AG10803 (cell line): Measurements from ENCODE around the gene FAM131C.

Experiments used
- DNase-seq: peaks from one replicate; pipeline ENCODE4 v3.0.0; 2010; ENCODE audit warnings: low read depth
- H3K4me3 ChIP-seq: 2 replicates; pipeline ENCODE4 v1.5.1; 2011; ENCODE audit warnings: mild to moderate bottlenecking, low read length, control low read depth
- TF ChIP-seq, protein P1 (sequence below): conservative IDR thresholded peaks from 2 replicates; pipeline ENCODE4 v1.5.1; 2011; ENCODE audit warnings: mild to moderate bottlenecking, low read length, control low read depth, inconsistent platforms

FAM131C gene

DNA sequence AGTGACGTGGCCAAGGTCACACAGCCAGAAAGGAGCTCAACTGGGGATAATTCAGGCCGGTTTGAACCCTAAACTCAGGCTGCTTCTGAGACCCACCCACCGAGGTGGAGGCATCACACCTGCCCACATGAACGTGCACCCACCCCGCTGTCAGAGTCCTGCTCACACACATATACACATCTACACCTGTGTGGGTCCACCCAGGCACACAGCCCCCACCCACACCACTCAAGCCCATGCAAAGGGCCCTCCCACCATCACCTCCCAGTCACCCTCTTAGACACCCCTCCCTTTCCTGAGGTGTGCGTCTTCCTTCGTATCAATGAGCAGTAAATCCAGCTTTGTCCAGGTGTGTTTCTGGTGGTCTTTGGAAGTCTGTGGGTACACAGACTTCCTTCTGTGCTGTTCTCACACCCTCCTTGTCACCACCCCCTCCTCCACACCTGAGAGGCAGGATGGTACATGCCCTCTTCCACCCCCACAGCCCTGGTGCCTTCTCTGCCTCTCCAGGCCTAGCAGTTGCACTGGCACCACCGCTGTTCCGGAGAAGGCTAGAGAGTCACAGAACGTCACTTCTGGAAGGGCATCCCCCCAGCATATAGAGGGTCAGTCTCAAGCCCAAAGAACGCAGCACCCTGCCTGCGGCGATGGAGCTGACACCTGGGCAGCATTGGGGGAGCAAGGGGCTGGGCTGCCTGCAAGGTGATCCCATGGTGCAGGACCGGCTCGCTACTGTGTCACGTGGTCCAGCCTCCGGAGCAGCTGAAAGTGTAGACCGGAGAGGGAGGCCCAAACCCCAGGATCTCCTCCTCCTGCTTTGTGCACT lies 18.9 kb upstream of the FAM131C start:
- no peak for DNase-seq
- TF ChIP-seq, protein P1, sequence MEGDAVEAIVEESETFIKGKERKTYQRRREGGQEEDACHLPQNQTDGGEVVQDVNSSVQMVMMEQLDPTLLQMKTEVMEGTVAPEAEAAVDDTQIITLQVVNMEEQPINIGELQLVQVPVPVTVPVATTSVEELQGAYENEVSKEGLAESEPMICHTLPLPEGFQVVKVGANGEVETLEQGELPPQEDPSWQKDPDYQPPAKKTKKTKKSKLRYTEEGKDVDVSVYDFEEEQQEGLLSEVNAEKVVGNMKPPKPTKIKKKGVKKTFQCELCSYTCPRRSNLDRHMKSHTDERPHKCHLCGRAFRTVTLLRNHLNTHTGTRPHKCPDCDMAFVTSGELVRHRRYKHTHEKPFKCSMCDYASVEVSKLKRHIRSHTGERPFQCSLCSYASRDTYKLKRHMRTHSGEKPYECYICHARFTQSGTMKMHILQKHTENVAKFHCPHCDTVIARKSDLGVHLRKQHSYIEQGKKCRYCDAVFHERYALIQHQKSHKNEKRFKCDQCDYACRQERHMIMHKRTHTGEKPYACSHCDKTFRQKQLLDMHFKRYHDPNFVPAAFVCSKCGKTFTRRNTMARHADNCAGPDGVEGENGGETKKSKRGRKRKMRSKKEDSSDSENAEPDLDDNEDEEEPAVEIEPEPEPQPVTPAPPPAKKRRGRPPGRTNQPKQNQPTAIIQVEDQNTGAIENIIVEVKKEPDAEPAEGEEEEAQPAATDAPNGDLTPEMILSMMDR, result no peak
- H3K4me3 ChIP-seq, result no peak overlapping the region

DNA sequence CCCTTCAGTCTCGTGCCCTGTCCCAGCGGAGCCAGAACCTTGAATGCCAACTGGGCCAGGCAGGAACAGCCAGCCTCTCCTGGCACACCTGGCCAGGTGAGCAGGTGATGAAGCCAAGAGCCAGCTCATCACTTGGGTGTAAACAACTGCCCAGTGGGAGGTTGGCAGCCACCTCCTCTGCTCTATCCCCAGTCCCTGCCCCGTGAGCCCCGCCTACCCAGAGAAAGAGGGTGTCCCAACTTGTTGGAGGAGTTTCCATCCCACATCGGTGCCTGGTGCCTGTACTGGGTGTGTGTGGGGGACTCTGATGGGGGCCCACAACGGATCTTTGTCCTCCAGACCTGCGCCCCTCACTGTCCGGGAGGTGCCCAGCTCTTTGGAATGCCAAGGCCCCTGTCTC lies 17.8 kb upstream of the FAM131C start:
- DNase-seq, result no peak
- H3K4me3 ChIP-seq, result no peak overlapping the region
- TF ChIP-seq, protein P1, result no peak

DNA sequence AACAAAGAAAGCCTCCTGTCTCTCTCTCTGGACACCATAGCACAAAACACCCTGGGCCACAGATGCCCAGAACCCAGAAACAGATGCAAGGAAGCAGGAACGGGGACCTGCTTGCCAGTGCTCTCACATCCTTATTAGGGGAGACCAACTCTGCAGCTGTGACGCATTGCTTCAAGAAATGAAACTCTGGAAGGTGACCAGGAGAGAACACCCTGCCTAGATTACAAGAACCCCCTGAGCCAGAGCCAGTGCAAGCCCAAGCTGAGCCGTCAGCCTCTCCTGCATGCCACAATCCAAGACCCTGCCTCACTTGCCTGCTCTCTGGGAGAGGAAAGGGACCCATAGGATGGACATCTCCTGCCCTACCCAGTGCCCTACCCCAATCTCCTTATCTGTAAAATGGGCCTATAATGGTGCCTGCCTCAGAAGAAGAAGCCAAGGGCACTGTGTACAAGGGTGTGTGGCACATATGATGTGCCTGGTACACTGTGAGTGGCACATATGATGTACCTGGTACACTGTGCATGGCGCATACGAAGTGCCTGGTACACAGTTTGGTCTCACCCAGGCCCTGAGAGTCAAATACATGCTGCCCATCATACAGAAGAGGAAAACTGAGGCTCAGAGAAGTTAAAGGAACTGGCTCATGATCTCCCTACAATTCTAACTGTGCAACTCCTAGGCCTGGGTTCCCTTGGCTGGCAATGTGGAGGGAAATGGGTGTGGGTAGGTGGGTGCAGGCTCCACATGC lies 16.8 kb upstream of the FAM131C start:
- no peak overlapping the region for H3K4me3 ChIP-seq
- DNase-seq, result no peak
- TF ChIP-seq, protein P1, result no peak

DNA sequence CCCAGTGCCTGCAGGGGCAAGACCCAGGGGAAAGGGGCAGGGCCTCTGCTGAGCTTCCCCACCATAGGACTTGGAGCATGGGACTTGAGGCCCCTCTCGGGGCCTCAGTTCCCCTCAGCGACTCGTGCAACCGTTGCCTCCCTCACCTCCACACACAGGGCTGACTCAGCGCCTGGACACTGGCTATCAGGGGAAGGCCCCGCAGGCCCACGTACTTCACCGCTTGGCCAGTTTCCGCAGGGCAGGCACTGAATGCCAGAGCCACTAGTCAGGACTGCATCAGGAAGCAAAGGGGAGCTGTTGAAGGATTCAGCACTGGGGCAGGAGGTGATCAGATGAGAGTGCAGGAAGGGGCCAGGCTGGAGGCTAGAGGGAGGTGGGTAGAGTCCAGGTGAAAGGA lies 15.5 kb upstream of the FAM131C start:
- peak; percentile 57 for DNase-seq
- no peak overlapping the region for H3K4me3 ChIP-seq
- TF ChIP-seq, protein P1, result no peak

DNA sequence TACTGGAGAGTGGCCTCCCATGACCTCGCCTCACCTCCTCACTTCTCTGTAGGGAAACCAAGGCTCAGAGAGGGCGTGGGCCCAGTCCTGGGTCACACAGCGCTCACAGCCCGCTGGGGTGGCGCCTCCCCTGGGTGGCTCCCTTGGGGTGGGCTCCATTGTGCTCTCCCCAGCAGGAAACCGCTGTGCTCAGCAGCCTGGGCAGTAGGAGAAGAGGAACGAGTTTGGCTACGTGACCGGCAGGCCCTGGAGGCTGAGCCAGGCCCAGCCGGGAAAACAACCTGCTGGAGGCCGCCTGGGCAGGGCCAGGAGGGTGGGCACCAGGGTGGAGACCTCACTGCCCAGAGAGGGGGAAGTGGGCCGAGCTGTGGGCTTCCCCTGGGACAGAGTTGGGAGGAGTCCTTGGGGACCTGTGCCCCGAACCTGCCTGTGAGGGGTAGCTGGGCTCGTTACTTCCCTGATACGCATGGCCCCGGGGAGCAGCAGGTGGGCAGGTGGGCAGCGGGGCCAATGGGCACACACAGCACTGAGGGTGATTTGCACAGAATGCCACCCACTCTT lies 15.0 kb upstream of the FAM131C start:
- H3K4me3 ChIP-seq, result no peak overlapping the region
- no peak for DNase-seq
- TF ChIP-seq, protein P1, result no peak

DNA sequence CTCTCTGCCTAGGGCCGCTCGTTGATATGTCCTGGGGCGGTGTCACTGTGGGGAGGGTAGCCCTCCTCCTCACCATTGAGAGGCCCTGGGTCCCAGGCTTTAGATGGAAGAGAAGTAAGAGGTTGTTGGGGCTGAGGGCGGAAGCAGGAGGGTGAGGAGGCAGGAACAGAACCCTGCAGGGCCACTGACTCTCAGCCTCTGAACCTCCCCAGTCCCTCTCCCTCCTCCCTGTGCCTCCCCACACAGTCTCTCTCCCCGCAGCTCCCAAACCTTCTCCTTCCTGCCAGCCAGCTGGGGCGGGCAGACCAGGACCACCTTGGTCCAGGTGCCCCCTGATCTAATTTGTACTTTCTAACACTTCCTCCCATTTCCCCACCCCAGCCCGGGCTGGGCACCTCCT lies 14.3 kb upstream of the FAM131C start:
- no peak for DNase-seq
- TF ChIP-seq, protein P1, result no peak
- no peak overlapping the region for H3K4me3 ChIP-seq
